ENCODE measurements around the gene NBEAL2.

The NBEAL2 gene

DNA sequence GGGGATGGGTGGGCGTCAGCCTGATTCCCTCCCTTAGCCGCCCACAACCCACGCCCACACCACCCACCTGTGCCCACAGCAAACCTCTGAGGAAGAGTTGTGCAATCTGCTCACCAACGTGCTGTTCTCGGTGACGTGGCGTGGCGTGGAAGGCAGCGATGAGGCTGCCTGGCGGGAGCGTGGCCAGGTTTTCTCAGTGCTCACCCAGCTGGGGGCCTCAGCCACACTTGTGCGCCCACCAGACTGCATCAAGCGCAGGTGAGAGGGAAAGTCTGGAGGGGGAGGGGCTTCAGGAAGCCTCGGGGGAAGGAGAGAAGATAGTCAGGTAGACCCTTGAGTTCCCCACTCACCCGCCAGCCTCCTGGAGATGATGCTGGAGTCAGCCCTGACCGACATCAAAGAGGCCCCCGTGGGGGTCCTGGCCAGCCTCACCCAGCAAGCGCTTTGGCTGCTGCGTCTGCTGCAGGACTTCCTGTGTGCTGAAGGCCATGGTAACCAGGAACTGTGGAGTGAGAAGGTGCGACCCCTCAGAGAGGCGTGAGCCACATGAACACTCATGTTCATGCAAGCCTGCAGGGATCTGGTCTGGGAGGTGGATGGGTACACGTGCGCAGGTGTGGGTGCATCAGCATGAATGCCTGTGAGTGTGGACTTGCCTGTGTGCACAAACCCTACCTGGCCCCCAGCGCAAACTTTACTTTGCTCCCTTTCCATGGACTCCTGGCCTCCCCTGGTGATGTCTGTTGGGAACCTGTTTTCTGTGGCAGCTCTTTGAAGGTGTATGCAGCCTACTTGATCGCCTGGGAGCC lies 21.7 kb downstream of the NBEAL2 start:
- DNase-seq: no peak

GRCh38 chr3:47001731-47002170 lies 22.3 kb downstream of the NBEAL2 start:
- DNase-seq: no peak

GRCh38 chr3:47002171-47003055 lies 22.9 kb downstream of the NBEAL2 start:
- no peak for DNase-seq

GRCh38 chr3:47003056-47003410 lies 23.6 kb downstream of the NBEAL2 start:
- no peak for DNase-seq

DNA sequence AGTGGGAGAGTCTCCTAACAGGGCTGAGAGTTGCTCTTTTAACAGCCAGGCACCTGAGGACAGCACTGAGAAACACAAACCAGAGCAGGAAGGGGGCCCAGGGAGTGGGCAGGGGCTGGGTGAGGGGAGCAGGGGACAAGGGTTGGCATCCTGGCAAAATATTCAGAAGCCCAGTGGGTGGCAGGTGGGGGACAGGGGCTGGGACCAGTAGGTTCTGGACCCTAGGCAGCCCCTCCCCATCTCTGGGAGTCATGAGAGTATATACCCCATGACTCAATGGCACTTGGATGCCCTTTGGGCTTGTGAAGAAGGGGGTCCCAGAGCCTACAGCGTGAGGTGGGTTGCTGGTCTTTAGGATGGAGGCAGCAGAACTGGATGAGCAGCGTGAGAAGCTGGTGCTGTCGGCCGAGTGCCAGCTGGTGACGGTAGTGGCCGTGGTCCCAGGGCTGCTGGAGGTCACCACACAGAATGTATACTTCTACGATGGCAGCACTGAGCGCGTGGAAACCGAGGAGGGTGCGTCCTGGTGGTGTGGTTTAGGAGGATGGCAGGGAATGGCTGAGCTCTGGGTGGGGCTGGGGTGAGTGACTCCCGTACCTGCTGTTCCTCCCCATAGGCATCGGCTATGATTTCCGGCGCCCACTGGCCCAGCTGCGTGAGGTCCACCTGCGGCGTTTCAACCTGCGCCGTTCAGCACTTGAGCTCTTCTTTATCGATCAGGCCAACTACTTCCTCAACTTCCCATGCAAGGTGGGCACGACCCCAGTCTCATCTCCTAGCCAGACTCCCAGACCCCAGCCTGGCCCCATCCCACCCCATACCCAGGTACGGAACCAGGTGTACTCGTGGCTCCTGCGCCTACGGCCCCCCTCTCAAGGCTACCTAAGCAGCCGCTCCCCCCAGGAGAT lies 24.2 kb downstream of the NBEAL2 start:
- DNase-seq: no peak

- no peak for DNase-seq
Observed at GRCh38 chr3:47004369-47005211, 25.1 kb downstream of the NBEAL2 start.

- no peak for DNase-seq
Observed at GRCh38 chr3:47005212-47006144, 26.0 kb downstream of the NBEAL2 start.

DNA sequence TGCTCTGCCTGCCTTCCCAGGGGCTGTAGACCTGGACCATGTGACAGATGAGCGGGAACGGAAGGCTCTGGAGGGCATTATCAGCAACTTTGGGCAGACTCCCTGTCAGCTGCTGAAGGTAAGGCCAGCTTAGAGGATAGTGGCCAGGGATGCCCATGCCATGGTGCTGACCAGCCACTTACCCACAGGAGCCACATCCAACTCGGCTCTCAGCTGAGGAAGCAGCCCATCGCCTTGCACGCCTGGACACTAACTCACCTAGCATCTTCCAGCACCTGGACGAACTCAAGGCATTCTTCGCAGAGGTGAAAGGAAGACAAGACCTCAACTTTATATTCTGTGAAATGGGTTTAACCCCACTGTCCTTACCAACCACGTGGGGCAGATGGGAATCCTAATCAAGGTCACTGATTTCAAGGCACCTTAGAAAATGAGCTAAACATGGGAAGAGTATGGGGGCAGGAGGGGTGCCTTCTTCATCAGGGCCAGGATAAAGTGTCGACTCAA lies 26.7 kb downstream of the NBEAL2 start:
- DNase-seq: no peak

- DNase-seq: no peak
Observed at GRCh38 chr3:47007001-47007400, 27.5 kb downstream of the NBEAL2 start.

DNA sequence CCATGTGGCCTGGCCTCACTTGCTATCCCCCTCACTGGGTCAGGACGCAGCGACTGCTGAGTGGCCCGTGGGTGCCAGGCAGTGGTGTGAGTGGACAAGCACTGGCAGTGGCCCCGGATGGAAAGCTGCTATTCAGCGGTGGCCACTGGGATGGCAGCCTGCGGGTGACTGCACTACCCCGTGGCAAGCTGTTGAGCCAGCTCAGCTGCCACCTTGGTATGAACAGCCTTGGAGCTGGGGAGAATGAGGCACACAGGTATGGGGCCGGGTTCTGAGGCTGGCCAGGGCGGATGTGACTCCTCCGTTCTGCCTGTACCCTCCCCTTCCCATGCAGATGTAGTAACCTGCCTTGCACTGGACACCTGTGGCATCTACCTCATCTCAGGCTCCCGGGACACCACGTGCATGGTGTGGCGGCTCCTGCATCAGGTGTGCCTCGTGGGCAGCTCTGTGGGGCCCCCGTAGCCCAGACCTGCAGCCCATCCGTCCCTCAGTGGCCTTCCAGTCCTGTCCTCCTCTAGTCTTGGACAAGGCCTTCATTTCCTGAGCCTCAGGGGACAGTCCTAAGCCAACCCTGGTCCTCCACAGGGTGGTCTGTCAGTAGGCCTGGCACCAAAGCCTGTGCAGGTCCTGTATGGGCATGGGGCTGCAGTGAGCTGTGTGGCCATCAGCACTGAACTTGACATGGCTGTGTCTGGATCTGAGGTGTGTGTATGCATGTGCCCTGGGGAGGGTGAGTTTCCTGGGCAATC lies 28.2 kb downstream of the NBEAL2 start:
- DNase-seq: no peak

DNA sequence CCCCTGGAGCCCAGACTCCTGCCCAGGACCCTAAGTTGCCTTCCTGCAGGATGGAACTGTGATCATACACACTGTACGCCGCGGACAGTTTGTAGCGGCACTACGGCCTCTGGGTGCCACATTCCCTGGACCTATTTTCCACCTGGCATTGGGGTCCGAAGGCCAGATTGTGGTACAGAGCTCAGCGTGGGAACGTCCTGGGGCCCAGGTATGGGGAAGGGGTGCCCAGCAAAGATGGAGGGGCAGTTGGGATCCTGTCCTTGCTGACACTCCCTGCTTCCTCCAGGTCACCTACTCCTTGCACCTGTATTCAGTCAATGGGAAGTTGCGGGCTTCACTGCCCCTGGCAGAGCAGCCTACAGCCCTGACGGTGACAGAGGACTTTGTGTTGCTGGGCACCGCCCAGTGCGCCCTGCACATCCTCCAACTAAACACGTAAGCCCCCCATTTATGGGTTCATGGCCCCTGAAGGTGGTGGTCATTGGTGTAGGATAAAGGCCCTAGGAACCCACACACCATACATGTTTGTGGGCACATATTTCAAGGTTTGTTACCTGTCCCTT lies 28.8 kb downstream of the NBEAL2 start:
- no peak for DNase-seq

- DNase-seq: no peak
Observed at GRCh38 chr3:47008851-47009224, 29.4 kb downstream of the NBEAL2 start.

DNA sequence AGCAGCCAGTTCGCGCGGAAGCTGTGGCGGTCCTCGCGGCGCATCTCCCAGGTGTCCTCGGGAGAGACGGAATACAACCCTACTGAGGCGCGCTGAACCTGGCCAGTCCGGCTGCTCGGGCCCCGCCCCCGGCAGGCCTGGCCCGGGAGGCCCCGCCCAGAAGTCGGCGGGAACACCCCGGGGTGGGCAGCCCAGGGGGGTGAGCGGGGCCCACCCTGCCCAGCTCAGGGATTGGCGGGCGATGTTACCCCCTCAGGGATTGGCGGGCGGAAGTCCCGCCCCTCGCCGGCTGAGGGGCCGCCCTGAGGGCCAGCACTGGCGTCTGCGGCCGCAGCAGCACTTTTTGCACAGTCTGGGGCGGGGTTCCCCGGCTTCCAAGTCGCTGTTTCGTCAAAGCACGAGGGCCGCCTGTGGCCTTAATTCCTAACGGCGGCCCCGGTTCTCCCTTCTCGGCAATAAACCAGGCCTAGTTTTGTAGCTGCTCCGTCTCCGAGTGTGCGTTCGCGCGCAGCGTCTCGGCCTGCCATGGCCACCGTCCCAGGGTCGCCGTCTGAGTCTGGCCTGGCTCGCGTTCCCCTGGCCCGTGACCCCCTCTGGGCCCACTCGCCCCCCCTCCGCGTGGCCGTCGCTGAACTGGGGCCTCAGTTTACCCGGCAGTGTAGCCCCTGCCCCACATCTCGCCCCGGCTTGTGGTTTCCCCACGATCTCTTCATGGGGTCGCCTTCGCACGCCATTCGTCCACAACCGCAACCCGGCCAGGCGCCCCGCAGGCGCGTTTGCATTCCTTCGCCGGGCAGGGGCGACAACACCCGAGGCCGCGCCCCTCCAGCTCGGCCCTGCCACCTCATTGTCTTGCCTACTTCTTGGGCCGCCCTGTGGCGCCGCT lies 30.0 kb downstream of the NBEAL2 start:
- DNase-seq: no peak

- DNase-seq: no peak
Observed at GRCh38 chr3:47010111-47010712, 30.7 kb downstream of the NBEAL2 start.

GRCh38 chr3:47010910-47011309 lies 31.4 kb downstream of the NBEAL2 start:
- DNase-seq: no peak

DNA sequence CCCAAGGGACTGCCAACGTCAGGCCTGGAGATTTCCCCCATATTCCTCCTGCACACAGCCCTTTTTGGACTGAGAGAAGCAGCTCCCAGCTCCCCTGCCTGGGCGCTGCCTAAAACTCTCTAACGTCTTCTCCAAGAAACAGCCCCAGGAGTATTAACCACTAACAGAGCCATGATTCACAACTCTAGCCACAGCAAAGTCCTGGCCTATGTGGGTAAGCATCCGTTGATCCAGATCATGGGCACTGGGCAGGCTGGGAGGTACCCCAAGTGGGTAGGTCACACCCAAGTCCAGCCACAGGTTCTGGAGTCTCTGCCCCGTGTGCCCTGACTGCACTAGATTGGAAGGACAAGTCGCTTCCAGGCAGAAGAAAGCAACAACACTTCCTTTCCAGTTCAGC lies 31.9 kb downstream of the NBEAL2 start:
- DNase-seq: no peak

GRCh38 chr3:47012342-47013230 lies 33.1 kb downstream of the NBEAL2 start:
- peak; percentile 31 to 66 for DNase-seq

All from NCI-H446 (cell line).